ENCODE data around the gene PHEX. TPM values are rescaled to one million over a fixed set of nuclear protein-coding genes. Genes with fewer than 3 reads are reported as not detected.

The PHEX gene
- total RNA-seq, 1 experiment from 2014 or later, result 0.27 TPM

DNA sequence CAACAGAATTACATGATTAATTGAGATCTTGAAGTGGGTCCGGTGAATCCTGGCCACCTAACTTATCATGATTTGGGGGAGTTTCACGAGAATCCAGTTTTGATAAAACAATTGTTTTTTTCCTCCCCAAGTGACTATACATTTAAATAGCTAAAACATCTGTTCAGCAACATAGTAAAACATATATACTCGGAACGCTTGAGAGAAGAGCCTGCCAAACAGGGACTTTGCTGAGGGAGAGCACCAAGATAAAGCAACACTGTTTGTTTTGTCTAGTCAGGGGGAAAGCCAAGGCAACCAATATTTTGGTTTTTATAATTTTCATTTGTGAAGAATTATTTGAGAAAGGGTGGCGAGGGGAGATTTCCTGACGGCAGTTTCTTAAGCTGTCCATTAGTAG lies 381 bp downstream of the PHEX start:
- POLR2A ChIA-PET, result no interaction called here
- intact Hi-C loops (cut with micrococcal nuclease), result no loop called here
- RAD21 ChIA-PET (ENCODE audit: low non-redundant PET in 1 of 2, low total read pairs in 2 of 2, uncharacterized antibody in 2 of 2, unreplicated experiment in 2 of 2), result no interaction called here

More for the DNA sequence above, 381 bp downstream of the PHEX start:
- Histone ChIP-seq H3K27ac (ENCODE audit: low read depth, low read length) (no peak overlapping the region), H3K9me2 (ENCODE audit: insufficient read depth) (no peaks in the 10 kb centered on the region), H4K20me1 (ENCODE audit: insufficient read depth) (no peaks in the 10 kb centered on the region), H3K4me2 (ENCODE audit: low read length) (no peak overlapping the region), H2AFZ (ENCODE audit: low read depth, low read length, poor library complexity, severe bottlenecking) (no peak overlapping the region), H3K27me3 (ENCODE audit: insufficient read depth, low read length) (no peaks in the 10 kb centered on the region), H3K79me2 (ENCODE audit: insufficient read depth, low read length) (no peaks in the 10 kb centered on the region), H3K9ac (ENCODE audit: low read length) (no peak overlapping the region), H3K36me3 (ENCODE audit: control insufficient read depth in 1 of 2, insufficient read depth in 2 of 2, low read length in 2 of 2) (no peaks in the 10 kb centered on the region), H3K4me1 (ENCODE audit: control insufficient read depth in 1 of 2, insufficient read depth in 2 of 2, low read length in 2 of 2) (no peaks in the 10 kb centered on the region), H3K9me3 (ENCODE audit: control insufficient read depth in 1 of 2, insufficient read depth in 1 of 2, low read depth in 1 of 2, low read length in 2 of 2) (no peaks in the 10 kb centered on the region), H3K4me3 (replicated peaks in 1 of 2; ENCODE audit: low read depth in 1 of 2, low read length in 2 of 2) (no peak overlapping the region)
- TF ChIP-seq ELF1 (IDR thresholded peaks at IDR 0.05; ENCODE audit: borderline replicate concordance, low read depth), result no peak
- no peak for TF ChIP-seq RAD21 (IDR thresholded peaks at IDR 0.05; ENCODE audit: low read depth)
- TF ChIP-seq, protein P1, sequence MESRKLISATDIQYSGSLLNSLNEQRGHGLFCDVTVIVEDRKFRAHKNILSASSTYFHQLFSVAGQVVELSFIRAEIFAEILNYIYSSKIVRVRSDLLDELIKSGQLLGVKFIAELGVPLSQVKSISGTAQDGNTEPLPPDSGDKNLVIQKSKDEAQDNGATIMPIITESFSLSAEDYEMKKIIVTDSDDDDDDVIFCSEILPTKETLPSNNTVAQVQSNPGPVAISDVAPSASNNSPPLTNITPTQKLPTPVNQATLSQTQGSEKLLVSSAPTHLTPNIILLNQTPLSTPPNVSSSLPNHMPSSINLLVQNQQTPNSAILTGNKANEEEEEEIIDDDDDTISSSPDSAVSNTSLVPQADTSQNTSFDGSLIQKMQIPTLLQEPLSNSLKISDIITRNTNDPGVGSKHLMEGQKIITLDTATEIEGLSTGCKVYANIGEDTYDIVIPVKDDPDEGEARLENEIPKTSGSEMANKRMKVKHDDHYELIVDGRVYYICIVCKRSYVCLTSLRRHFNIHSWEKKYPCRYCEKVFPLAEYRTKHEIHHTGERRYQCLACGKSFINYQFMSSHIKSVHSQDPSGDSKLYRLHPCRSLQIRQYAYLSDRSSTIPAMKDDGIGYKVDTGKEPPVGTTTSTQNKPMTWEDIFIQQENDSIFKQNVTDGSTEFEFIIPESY (IDR thresholded peaks at IDR 0.05; ENCODE audit: extremely low read depth, insufficient replicate concordance, low read length), result no peak
- no peak for TF ChIP-seq FOSL1 (IDR thresholded peaks at IDR 0.05; ENCODE audit: low read depth)
- no peak for TF ChIP-seq SRF (IDR thresholded peaks at IDR 0.05; ENCODE audit: low read depth)
- TF ChIP-seq CEBPB (IDR thresholded peaks at IDR 0.05; ENCODE audit: low read depth), result no peak
- TF ChIP-seq, protein P2, sequence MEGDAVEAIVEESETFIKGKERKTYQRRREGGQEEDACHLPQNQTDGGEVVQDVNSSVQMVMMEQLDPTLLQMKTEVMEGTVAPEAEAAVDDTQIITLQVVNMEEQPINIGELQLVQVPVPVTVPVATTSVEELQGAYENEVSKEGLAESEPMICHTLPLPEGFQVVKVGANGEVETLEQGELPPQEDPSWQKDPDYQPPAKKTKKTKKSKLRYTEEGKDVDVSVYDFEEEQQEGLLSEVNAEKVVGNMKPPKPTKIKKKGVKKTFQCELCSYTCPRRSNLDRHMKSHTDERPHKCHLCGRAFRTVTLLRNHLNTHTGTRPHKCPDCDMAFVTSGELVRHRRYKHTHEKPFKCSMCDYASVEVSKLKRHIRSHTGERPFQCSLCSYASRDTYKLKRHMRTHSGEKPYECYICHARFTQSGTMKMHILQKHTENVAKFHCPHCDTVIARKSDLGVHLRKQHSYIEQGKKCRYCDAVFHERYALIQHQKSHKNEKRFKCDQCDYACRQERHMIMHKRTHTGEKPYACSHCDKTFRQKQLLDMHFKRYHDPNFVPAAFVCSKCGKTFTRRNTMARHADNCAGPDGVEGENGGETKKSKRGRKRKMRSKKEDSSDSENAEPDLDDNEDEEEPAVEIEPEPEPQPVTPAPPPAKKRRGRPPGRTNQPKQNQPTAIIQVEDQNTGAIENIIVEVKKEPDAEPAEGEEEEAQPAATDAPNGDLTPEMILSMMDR (IDR thresholded peaks at IDR 0.05 in 2 of 3, conservative IDR thresholded peaks at IDR 0.05 in 1 of 3; ENCODE audit: borderline replicate concordance in 1 of 3, insufficient read depth in 1 of 3, low read depth in 2 of 3, low read length in 2 of 3), result no peak
- no peak for TF ChIP-seq CBX3 (IDR thresholded peaks at IDR 0.05; ENCODE audit: low read depth)
- TF ChIP-seq POLR2A (IDR thresholded peaks at IDR 0.05; ENCODE audit: borderline replicate concordance, extremely low read depth, insufficient read depth, insufficient read length), result no peak
- no peak for TF ChIP-seq YY1 (IDR thresholded peaks at IDR 0.05; ENCODE audit: extremely low read depth, insufficient replicate concordance, low read depth, low read length)
- TF ChIP-seq SIN3A (IDR thresholded peaks at IDR 0.05; ENCODE audit: low read depth), result no peak
- TF ChIP-seq TCF7L2 (IDR thresholded peaks at IDR 0.05; ENCODE audit: borderline replicate concordance, extremely low read depth, insufficient read depth, insufficient read length), result no peak
- no peak for DNase-seq (ENCODE audit: low read depth, low spot score)
- CTCF ChIA-PET, result no interaction called here
- BruUV-seq (replicated peaks), result no TSS peak
- ATAC-seq, result no peak

Data from HCT116 (cell line).